Measurements from ENCODE around the gene FBRSL1.
A peak's percentile ranks its signal among the peaks of the same experiment; 100 is the strongest.

The FBRSL1 gene

DNA sequence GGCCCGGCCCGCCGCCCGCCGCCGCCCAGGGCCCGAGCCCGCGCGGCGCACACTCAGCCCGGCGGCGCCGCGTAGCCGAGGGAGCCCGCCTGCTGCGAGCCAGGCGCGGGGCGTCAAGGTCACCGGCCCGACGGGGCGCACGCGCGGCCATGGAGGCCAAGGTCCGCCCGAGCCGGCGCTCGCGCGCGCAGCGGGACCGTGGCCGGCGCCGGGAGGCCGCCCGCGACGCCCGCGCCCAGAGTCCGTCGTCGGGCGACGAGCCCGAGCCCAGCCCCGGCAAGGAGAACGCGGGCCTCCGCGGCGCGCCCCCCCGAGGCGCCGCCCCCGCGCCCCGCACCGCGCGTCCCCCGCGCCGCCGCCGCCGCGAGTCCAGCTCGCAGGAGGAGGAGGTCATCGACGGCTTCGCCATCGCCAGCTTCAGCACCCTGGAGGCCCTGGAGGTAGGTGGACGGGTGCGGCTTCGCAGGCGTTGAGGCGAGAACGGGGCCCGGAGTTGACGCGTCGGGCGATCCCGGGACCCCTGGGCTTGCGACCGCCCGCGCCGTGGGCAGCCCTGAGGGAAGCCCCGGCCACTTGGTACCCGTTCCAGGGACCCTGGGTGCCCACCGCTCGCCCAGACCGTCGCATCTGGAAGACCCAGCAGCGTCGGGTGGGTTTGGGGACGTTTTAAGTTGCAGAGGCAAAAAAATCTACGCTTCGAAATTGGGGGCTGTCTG, 629 bp downstream of the FBRSL1 start:
- H3K27ac ChIP-seq (replicated peaks) = peak overlapping the region; percentile 74
- peak; percentile 32 for TF ChIP-seq REST (IDR thresholded peaks at IDR 0.05; ENCODE audit: insufficient replicate concordance, low read depth)
- TF ChIP-seq SPI1 (IDR thresholded peaks at IDR 0.05; ENCODE audit: borderline replicate concordance, low read depth) = no peak
- no peaks in the 10 kb centered on the region for H3K27me3 ChIP-seq (ENCODE audit: insufficient read depth, poor library complexity, severe bottlenecking)
- no peak for DNase-seq (ENCODE audit: low read depth in 1 of 2, low spot score in 1 of 2)
- peak overlapping the region; percentile 67 for H3K4me3 ChIP-seq (replicated peaks; ENCODE audit: insufficient read depth, low read length)

- Histone ChIP-seq H3K27me3 (ENCODE audit: insufficient read depth, poor library complexity, severe bottlenecking) (no peaks in the 10 kb centered on the region), H3K4me3 (replicated peaks; ENCODE audit: insufficient read depth, low read length) (peak overlapping the region; percentile 67), H3K27ac (replicated peaks) (peak overlapping the region; percentile 74)
- no peak for TF ChIP-seq REST (IDR thresholded peaks at IDR 0.05; ENCODE audit: insufficient replicate concordance, low read depth)
- TF ChIP-seq SPI1 (IDR thresholded peaks at IDR 0.05; ENCODE audit: borderline replicate concordance, low read depth) = no peak
- TF ChIP-seq, protein P1, sequence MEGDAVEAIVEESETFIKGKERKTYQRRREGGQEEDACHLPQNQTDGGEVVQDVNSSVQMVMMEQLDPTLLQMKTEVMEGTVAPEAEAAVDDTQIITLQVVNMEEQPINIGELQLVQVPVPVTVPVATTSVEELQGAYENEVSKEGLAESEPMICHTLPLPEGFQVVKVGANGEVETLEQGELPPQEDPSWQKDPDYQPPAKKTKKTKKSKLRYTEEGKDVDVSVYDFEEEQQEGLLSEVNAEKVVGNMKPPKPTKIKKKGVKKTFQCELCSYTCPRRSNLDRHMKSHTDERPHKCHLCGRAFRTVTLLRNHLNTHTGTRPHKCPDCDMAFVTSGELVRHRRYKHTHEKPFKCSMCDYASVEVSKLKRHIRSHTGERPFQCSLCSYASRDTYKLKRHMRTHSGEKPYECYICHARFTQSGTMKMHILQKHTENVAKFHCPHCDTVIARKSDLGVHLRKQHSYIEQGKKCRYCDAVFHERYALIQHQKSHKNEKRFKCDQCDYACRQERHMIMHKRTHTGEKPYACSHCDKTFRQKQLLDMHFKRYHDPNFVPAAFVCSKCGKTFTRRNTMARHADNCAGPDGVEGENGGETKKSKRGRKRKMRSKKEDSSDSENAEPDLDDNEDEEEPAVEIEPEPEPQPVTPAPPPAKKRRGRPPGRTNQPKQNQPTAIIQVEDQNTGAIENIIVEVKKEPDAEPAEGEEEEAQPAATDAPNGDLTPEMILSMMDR (IDR thresholded peaks at IDR 0.05; ENCODE audit: insufficient read depth, low read length) = no peak
- TF ChIP-seq POLR2AphosphoS5 (IDR thresholded peaks at IDR 0.05; ENCODE audit: low read depth) = no peak
- no peak for TF ChIP-seq GABPA (IDR thresholded peaks at IDR 0.05; ENCODE audit: low read depth)
- no peak for DNase-seq (ENCODE audit: low read depth in 1 of 2, low spot score in 1 of 2)
Measured at GRCh38 chr12:132491138-132491663, 1.2 kb downstream of the FBRSL1 start.

GRCh38 chr12:132491761-132492378, 1.9 kb downstream of the FBRSL1 start:
- Histone ChIP-seq H3K4me3 (replicated peaks; ENCODE audit: insufficient read depth, low read length) (peak overlapping the region; percentile 67), H3K27me3 (ENCODE audit: insufficient read depth, poor library complexity, severe bottlenecking) (no peaks in the 10 kb centered on the region), H3K27ac (replicated peaks) (peak overlapping the region; percentile 74)
- no peak for DNase-seq (ENCODE audit: low read depth in 1 of 2, low spot score in 1 of 2)
- TF ChIP-seq, protein P1 (IDR thresholded peaks at IDR 0.05; ENCODE audit: insufficient read depth, low read length) = no peak
- TF ChIP-seq REST (IDR thresholded peaks at IDR 0.05; ENCODE audit: insufficient replicate concordance, low read depth) (no peak), SPI1 (IDR thresholded peaks at IDR 0.05; ENCODE audit: borderline replicate concordance, low read depth) (no peak), GABPA (IDR thresholded peaks at IDR 0.05; ENCODE audit: low read depth) (no peak), POLR2AphosphoS5 (IDR thresholded peaks at IDR 0.05; ENCODE audit: low read depth) (no peak)

Data from HL-60 (cell line).